H1 (cell line): ENCODE data around the gene PIGU. TPM values are rescaled to one million over a fixed set of nuclear protein-coding genes. Genes with fewer than 3 reads are reported as not detected.

Experiments
- CHD1 ChIP-seq: IDR thresholded peaks from 2 replicates; pipeline ENCODE4 v1.6.1; 2012; ENCODE audit warnings: low read depth, low read length, improper control_type of control experiment
- CTBP2 ChIP-seq: IDR thresholded peaks from 2 replicates; pipeline ENCODE4 v1.7.0; 2011; ENCODE audit warnings: borderline replicate concordance, mild to moderate bottlenecking, moderate library complexity, mixed read lengths, low read length; ENCODE audit not compliant: insufficient read depth, insufficient read length
- EP300 ChIP-seq, 2 experiments: IDR thresholded peaks; 1 replicate in 1 of 2; 2 replicates in 1 of 2; pipeline ENCODE4 v1.6.1; 2011 to 2012; ENCODE audit warnings: low read depth in 2 of 2, low read length in 2 of 2, mild to moderate bottlenecking in 2 of 2, borderline replicate concordance in 1 of 2, inconsistent platforms in 1 of 2, moderate library complexity in 1 of 2
- KDM4A ChIP-seq: IDR thresholded peaks from one replicate; pipeline ENCODE4 v1.7.1; 2012; ENCODE audit warnings: low read depth, mild to moderate bottlenecking, moderate library complexity, low read length, inconsistent platforms; ENCODE audit not compliant: severe bottlenecking
- RBBP5 ChIP-seq: IDR thresholded peaks from 2 replicates; pipeline ENCODE4 v1.7.1; 2012; ENCODE audit warnings: low read depth, mild to moderate bottlenecking, inconsistent platforms, low read length, moderate library complexity, borderline replicate concordance
- RFX5 ChIP-seq: IDR thresholded peaks from 2 replicates; pipeline ENCODE4 v1.6.1; 2011; ENCODE audit warnings: low read depth, low read length, improper control_type of control experiment, borderline replicate concordance
- SAP30 ChIP-seq: fragments of 300-600 bp; sonication (generic); IDR thresholded peaks from 2 replicates; pipeline ENCODE4 v1.7.1; 2012; ENCODE audit warnings: low read length, moderate library complexity, mild to moderate bottlenecking, inconsistent platforms; ENCODE audit not compliant: insufficient read depth, insufficient replicate concordance
- SP1 ChIP-seq: IDR thresholded peaks from 2 replicates; pipeline ENCODE4 v1.6.1; 2011; ENCODE audit warnings: low read depth, low read length
- YY1 ChIP-seq: IDR thresholded peaks from 2 replicates; pipeline ENCODE4 v1.6.1; 2011; ENCODE audit warnings: low read depth, mild to moderate bottlenecking, low read length
- polyA plus RNA-seq, 7 experiments: library from polyadenylated mRNA; depleted of rRNA in 3 of 7; stranded (reverse) in 5 of 7; unstranded in 2 of 7; fragments of >200 nt in 5 of 7; fragments of 200-250 nt in 2 of 7; gene quantifications; 1 replicate in 5 of 7; 2 replicates in 1 of 7; 4 replicates in 1 of 7; pipeline versions ENCODE4 v1.2.1 to v1.2.3, GENCODE V29; 2011 to 2013; ENCODE audit warnings: missing spikeins in 2 of 7, mixed read lengths in 2 of 7
- total RNA-seq: library from RNA; stranded (reverse); fragmentation: NEBNext Ultra II Directional; extraction: Animal tissue kit (Norgen Biotek cat#: 25700); gene quantifications from 2 replicates; pipeline ENCODE4 v1.2.1, GENCODE V29; 2021
- TF ChIP-seq, protein P1 (sequence below): fragments of 300-600 bp; sonication (generic); IDR thresholded peaks from 2 replicates; pipeline ENCODE4 v1.7.1; 2012; ENCODE audit warnings: low read length, moderate library complexity, mild to moderate bottlenecking, inconsistent platforms; ENCODE audit not compliant: insufficient replicate concordance

Gene PIGU
- total and polyA plus RNA-seq, 2 of the 8 experiments (the other 6 are each of a cell fraction or from before 2014, with no cell fraction given): 28.3 to 117 TPM

DNA sequence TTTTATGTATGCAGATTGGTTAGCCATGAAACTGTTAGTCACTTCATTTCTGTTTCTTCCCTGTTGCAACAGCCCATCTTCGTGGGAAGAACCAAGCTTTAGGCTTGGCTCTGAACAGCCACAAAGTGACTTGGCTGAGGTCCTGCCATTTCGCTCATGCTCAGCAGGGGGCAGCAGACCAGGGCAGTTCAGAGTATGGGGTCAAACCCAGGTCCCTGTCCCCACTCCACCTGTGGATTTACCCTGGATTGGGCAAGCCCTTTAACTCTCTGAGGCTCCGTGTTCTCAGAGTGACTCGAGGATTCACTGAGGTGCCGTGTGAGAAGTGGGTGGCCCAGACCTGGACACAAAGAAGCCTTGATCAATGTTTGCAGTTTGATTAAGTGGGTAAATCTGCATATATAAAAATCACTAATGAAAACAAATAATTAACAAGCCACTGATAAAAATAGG is 138.2 kb downstream of the PIGU start (continued):
- TF ChIP-seq, protein P1, sequence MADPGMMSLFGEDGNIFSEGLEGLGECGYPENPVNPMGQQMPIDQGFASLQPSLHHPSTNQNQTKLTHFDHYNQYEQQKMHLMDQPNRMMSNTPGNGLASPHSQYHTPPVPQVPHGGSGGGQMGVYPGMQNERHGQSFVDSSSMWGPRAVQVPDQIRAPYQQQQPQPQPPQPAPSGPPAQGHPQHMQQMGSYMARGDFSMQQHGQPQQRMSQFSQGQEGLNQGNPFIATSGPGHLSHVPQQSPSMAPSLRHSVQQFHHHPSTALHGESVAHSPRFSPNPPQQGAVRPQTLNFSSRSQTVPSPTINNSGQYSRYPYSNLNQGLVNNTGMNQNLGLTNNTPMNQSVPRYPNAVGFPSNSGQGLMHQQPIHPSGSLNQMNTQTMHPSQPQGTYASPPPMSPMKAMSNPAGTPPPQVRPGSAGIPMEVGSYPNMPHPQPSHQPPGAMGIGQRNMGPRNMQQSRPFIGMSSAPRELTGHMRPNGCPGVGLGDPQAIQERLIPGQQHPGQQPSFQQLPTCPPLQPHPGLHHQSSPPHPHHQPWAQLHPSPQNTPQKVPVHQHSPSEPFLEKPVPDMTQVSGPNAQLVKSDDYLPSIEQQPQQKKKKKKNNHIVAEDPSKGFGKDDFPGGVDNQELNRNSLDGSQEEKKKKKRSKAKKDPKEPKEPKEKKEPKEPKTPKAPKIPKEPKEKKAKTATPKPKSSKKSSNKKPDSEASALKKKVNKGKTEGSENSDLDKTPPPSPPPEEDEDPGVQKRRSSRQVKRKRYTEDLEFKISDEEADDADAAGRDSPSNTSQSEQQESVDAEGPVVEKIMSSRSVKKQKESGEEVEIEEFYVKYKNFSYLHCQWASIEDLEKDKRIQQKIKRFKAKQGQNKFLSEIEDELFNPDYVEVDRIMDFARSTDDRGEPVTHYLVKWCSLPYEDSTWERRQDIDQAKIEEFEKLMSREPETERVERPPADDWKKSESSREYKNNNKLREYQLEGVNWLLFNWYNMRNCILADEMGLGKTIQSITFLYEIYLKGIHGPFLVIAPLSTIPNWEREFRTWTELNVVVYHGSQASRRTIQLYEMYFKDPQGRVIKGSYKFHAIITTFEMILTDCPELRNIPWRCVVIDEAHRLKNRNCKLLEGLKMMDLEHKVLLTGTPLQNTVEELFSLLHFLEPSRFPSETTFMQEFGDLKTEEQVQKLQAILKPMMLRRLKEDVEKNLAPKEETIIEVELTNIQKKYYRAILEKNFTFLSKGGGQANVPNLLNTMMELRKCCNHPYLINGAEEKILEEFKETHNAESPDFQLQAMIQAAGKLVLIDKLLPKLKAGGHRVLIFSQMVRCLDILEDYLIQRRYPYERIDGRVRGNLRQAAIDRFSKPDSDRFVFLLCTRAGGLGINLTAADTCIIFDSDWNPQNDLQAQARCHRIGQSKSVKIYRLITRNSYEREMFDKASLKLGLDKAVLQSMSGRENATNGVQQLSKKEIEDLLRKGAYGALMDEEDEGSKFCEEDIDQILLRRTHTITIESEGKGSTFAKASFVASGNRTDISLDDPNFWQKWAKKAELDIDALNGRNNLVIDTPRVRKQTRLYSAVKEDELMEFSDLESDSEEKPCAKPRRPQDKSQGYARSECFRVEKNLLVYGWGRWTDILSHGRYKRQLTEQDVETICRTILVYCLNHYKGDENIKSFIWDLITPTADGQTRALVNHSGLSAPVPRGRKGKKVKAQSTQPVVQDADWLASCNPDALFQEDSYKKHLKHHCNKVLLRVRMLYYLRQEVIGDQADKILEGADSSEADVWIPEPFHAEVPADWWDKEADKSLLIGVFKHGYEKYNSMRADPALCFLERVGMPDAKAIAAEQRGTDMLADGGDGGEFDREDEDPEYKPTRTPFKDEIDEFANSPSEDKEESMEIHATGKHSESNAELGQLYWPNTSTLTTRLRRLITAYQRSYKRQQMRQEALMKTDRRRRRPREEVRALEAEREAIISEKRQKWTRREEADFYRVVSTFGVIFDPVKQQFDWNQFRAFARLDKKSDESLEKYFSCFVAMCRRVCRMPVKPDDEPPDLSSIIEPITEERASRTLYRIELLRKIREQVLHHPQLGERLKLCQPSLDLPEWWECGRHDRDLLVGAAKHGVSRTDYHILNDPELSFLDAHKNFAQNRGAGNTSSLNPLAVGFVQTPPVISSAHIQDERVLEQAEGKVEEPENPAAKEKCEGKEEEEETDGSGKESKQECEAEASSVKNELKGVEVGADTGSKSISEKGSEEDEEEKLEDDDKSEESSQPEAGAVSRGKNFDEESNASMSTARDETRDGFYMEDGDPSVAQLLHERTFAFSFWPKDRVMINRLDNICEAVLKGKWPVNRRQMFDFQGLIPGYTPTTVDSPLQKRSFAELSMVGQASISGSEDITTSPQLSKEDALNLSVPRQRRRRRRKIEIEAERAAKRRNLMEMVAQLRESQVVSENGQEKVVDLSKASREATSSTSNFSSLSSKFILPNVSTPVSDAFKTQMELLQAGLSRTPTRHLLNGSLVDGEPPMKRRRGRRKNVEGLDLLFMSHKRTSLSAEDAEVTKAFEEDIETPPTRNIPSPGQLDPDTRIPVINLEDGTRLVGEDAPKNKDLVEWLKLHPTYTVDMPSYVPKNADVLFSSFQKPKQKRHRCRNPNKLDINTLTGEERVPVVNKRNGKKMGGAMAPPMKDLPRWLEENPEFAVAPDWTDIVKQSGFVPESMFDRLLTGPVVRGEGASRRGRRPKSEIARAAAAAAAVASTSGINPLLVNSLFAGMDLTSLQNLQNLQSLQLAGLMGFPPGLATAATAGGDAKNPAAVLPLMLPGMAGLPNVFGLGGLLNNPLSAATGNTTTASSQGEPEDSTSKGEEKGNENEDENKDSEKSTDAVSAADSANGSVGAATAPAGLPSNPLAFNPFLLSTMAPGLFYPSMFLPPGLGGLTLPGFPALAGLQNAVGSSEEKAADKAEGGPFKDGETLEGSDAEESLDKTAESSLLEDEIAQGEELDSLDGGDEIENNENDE: no peak
- no peak for TF ChIP-seq SP1
- TF ChIP-seq CTBP2: no peak
- TF ChIP-seq SAP30: no peak
- no peak for TF ChIP-seq RBBP5
- no peak for TF ChIP-seq RFX5
- no peak for TF ChIP-seq YY1
- no peak for TF ChIP-seq KDM4A
- no peak for TF ChIP-seq EP300 (IDR thresholded peaks at IDR 0.05; ENCODE audit: borderline replicate concordance in 1 of 2, low read depth in 2 of 2, low read length in 2 of 2)
- no peak for TF ChIP-seq CHD1
